Measurements from ENCODE around the gene LRRC2.

LRRC2 gene

GRCh38 chr3:46544771-46545503 lies 21.2 kb downstream of the LRRC2 start:
- no peaks in the 10 kb centered on the region for H3K79me2 ChIP-seq (ENCODE audit: insufficient read depth, low read length)
- peak overlapping the region; percentile 33; the same call in 1 of the 2 replicates for H3K9ac ChIP-seq (ENCODE audit: low read depth, low read length)
- DNase-seq: no peak
- no peak overlapping the region for H3K4me2 ChIP-seq (ENCODE audit: insufficient read depth, low read length)
- H2AFZ ChIP-seq (ENCODE audit: low read depth, low read length): no peak overlapping the region
- H3K36me3 ChIP-seq (ENCODE audit: insufficient read depth, low read length): no peaks in the 10 kb centered on the region
- peak overlapping the region; percentile 97 for H3K27ac ChIP-seq (ENCODE audit: low read length)
- TF ChIP-seq, protein P1, sequence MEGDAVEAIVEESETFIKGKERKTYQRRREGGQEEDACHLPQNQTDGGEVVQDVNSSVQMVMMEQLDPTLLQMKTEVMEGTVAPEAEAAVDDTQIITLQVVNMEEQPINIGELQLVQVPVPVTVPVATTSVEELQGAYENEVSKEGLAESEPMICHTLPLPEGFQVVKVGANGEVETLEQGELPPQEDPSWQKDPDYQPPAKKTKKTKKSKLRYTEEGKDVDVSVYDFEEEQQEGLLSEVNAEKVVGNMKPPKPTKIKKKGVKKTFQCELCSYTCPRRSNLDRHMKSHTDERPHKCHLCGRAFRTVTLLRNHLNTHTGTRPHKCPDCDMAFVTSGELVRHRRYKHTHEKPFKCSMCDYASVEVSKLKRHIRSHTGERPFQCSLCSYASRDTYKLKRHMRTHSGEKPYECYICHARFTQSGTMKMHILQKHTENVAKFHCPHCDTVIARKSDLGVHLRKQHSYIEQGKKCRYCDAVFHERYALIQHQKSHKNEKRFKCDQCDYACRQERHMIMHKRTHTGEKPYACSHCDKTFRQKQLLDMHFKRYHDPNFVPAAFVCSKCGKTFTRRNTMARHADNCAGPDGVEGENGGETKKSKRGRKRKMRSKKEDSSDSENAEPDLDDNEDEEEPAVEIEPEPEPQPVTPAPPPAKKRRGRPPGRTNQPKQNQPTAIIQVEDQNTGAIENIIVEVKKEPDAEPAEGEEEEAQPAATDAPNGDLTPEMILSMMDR (IDR thresholded peaks at IDR 0.05; ENCODE audit: borderline replicate concordance, extremely low read depth, low read length, poor library complexity, severe bottlenecking): no peak
- no peak for TF ChIP-seq EZH2 (IDR thresholded peaks at IDR 0.05; ENCODE audit: borderline replicate concordance, low read depth, low read length, severe bottlenecking)
- peaks cover 3% of the 10 kb centered on the region for H3K9me3 ChIP-seq (ENCODE audit: insufficient read depth, low read length, severe bottlenecking)
- no peak for ATAC-seq (ENCODE audit: insufficient read depth, low read depth)
- no peaks in the 10 kb centered on the region for H4K20me1 ChIP-seq (ENCODE audit: insufficient read depth, low read length)
- no peak overlapping the region for H3K4me3 ChIP-seq (ENCODE audit: low read depth in 1 of 2, low read length in 2 of 2)
- H3K27me3 ChIP-seq (ENCODE audit: insufficient read depth, low read length, poor library complexity): no peaks in the 10 kb centered on the region
- peaks cover 97% of the 10 kb centered on the region for H3K4me1 ChIP-seq (ENCODE audit: insufficient read depth, low read length)

DNA sequence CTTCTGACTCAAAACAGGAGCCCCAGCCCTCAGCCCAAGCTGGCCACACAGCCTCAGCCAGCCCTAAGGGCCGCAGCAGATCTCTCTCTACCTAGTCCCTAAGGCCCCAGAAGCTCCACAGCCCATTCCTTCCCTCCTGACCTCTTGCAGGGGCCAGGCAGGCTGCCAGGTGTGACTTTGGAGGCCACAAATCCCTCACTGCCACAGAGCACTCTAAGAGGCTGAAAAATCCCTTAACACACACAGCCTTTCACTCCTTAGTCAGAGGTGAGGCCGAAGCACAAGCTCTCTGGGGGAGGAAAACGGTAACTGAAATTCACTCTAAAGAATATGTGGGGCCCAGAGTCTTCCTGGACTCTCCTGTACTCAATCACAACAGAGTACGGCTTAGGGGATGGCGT lies 23.3 kb downstream of the LRRC2 start:
- Histone ChIP-seq H4K20me1 (ENCODE audit: insufficient read depth, low read length) (no peaks in the 10 kb centered on the region), H3K9ac (ENCODE audit: low read depth, low read length) (peak overlapping the region; percentile 48), H2AFZ (ENCODE audit: low read depth, low read length) (peak overlapping the region; percentile 57; the same call in 1 of the 2 replicates), H3K36me3 (ENCODE audit: insufficient read depth, low read length) (no peaks in the 10 kb centered on the region), H3K27ac (ENCODE audit: low read length) (peak overlapping the region; percentile 93), H3K4me3 (ENCODE audit: low read depth in 1 of 2, low read length in 2 of 2) (no peak overlapping the region), H3K4me1 (ENCODE audit: insufficient read depth, low read length) (peaks cover 97% of the 10 kb centered on the region), H3K4me2 (ENCODE audit: insufficient read depth, low read length) (no peak overlapping the region), H3K79me2 (ENCODE audit: insufficient read depth, low read length) (no peaks in the 10 kb centered on the region), H3K27me3 (ENCODE audit: insufficient read depth, low read length, poor library complexity) (no peaks in the 10 kb centered on the region), H3K9me3 (ENCODE audit: insufficient read depth, low read length, severe bottlenecking) (peaks cover 3% of the 10 kb centered on the region)
- no peak for TF ChIP-seq EZH2 (IDR thresholded peaks at IDR 0.05; ENCODE audit: borderline replicate concordance, low read depth, low read length, severe bottlenecking)
- TF ChIP-seq, protein P1 (IDR thresholded peaks at IDR 0.05; ENCODE audit: borderline replicate concordance, extremely low read depth, low read length, poor library complexity, severe bottlenecking): no peak
- ATAC-seq (ENCODE audit: insufficient read depth, low read depth) (no peak), DNase-seq (peak; percentile 49)

- Histone ChIP-seq H2AFZ (ENCODE audit: low read depth, low read length) (peak overlapping the region; percentile 57; the same call in 1 of the 2 replicates), H3K79me2 (ENCODE audit: insufficient read depth, low read length) (no peaks in the 10 kb centered on the region), H3K27ac (ENCODE audit: low read length) (peak overlapping the region; percentile 93), H3K4me1 (ENCODE audit: insufficient read depth, low read length) (peaks cover 97% of the 10 kb centered on the region), H3K27me3 (ENCODE audit: insufficient read depth, low read length, poor library complexity) (no peaks in the 10 kb centered on the region), H3K4me2 (ENCODE audit: insufficient read depth, low read length) (no peak overlapping the region), H3K9me3 (ENCODE audit: insufficient read depth, low read length, severe bottlenecking) (peaks cover 3% of the 10 kb centered on the region), H3K36me3 (ENCODE audit: insufficient read depth, low read length) (no peaks in the 10 kb centered on the region), H3K4me3 (ENCODE audit: low read depth in 1 of 2, low read length in 2 of 2) (no peak overlapping the region), H4K20me1 (ENCODE audit: insufficient read depth, low read length) (no peaks in the 10 kb centered on the region), H3K9ac (ENCODE audit: low read depth, low read length) (peak overlapping the region; percentile 48)
- ATAC-seq (ENCODE audit: insufficient read depth, low read depth) (no peak), DNase-seq (no peak)
- TF ChIP-seq EZH2 (IDR thresholded peaks at IDR 0.05; ENCODE audit: borderline replicate concordance, low read depth, low read length, severe bottlenecking): no peak
- TF ChIP-seq, protein P1 (IDR thresholded peaks at IDR 0.05; ENCODE audit: borderline replicate concordance, extremely low read depth, low read length, poor library complexity, severe bottlenecking): no peak
Observed at GRCh38 chr3:46542344-46542743, 23.8 kb downstream of the LRRC2 start.

Measured in DND-41 (cell line).